ENCODE results near the gene KRTAP4-5.
"Not testable (repeated sequence)": the region's sequence is repeated elsewhere in the genome, so short reads cannot be mapped to it uniquely, and the experiment has no call there.

Gene KRTAP4-5

DNA sequence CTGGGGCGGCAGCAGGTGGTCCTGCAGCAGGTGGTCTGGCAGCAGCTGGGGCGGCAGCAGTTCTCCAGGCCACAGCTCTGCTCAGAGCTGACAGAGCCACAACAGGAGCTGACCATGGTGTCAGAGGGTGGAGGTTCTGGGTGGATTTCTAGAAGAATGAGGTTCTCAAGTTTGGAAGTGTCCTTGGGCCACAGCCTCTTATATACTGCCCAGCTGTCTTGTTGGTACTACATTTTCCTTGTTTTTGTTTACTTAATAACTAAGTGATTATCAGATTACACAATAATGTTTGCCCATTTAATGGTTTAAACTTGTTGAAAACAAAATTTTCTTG lies at the start of gene KRTAP4-5:
TSS of gene KRTAP4-5 (minus strand) at position 174 of the 334 bp plus-strand sequence. CDS start at position 116, 58 bp downstream.
- no peak for TF ChIP-seq CTCF (conservative IDR thresholded peaks at IDR 0.05; ENCODE audit: low read depth, low read length)
- no peak for DNase-seq (ENCODE audit: low read depth)
- no peak within 1 kb of the TSS for H3K4me3 ChIP-seq (ENCODE audit: low read length)

- no peak overlapping the region for H3K4me3 ChIP-seq (ENCODE audit: low read length)
- TF ChIP-seq CTCF (conservative IDR thresholded peaks at IDR 0.05; ENCODE audit: low read depth, low read length) = no peak
- DNase-seq (ENCODE audit: low read depth) = no peak
These were observed 46.4 kb upstream of the KRTAP4-5 start for GRCh38 chr17:41196068-41196467.

GRCh38 chr17:41190328-41190727 lies 40.7 kb upstream of the KRTAP4-5 start:
- no peak for DNase-seq (ENCODE audit: low read depth)
- TF ChIP-seq CTCF (conservative IDR thresholded peaks at IDR 0.05; ENCODE audit: low read depth, low read length) = no peak
- H3K4me3 ChIP-seq (ENCODE audit: low read length) = no peak overlapping the region

DNA sequence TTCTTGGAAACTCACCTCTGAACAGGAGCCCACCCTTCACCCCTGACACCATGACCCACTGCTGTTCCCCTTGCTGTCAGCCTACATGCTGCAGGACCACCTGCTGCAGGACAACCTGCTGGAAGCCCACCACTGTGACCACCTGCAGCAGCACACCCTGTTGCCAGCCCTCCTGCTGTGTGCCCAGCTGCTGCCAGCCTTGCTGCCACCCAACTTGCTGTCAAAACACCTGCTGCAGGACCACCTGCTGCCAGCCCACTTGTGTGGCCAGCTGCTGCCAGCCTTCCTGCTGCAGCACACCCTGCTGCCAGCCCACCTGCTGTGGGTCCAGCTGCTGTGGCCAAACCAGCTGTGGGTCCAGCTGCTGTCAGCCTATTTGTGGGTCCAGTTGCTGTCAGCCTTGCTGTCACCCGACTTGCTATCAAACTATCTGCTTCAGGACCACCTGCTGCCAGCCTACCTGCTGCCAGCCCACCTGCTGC lies 40.3 kb upstream of the KRTAP4-5 start, which contains the start of gene KRTAP9-1:
TSS of gene KRTAP9-1 (plus strand) at position 51 of the 482 bp plus-strand sequence. CDS start at position 51, 0 bp downstream.
- not testable (repeated sequence) for H3K4me3 ChIP-seq (ENCODE audit: low read length); DNase-seq (ENCODE audit: low read depth)

- H3K4me3 ChIP-seq (ENCODE audit: low read length) = no peak overlapping the region
- no peak for TF ChIP-seq CTCF (conservative IDR thresholded peaks at IDR 0.05; ENCODE audit: low read depth, low read length)
- no peak for DNase-seq (ENCODE audit: low read depth)
These were observed 37.2 kb upstream of the KRTAP4-5 start for GRCh38 chr17:41186872-41187271.

- DNase-seq (ENCODE audit: low read depth) = no peak
- no peak overlapping the region for H3K4me3 ChIP-seq (ENCODE audit: low read length)
- no peak for TF ChIP-seq CTCF (conservative IDR thresholded peaks at IDR 0.05; ENCODE audit: low read depth, low read length)
These were observed 35.4 kb upstream of the KRTAP4-5 start for GRCh38 chr17:41185001-41185400.

DNA sequence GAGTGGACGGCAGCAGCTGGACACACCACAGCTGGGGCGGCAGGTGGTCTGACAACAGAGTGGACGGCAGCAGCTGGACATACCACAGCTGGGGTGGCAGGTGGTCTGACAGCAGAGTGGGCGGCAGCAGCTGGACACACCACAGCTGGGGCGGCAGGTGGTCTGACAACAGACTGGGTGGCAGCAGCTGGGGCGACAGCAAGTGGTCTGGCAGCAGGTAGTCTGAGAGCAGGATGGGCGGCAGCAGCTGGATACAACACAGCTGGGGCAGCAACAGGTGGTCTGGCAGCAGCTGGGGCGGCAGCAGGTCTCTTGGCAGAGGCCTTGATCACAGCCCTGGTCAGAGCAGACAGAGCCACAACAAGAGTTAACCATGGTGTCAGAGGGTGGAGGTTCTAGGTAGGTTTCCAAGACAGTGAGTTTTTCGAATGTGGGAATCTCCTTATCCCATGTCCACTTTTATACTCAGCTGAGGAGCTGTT lies 34.9 kb upstream of the KRTAP4-5 start, which contains the start of gene KRTAP4-1:
TSS of gene KRTAP4-1 (minus strand) at position 432 of the 482 bp plus-strand sequence. CDS start at position 375, 57 bp downstream.
- no peak for DNase-seq (ENCODE audit: low read depth)
- no peak for TF ChIP-seq CTCF (conservative IDR thresholded peaks at IDR 0.05; ENCODE audit: low read depth, low read length)
- no peak within 1 kb of the TSS for H3K4me3 ChIP-seq (ENCODE audit: low read length)

All from retinal pigment epithelial cell (primary cell).